ENCODE data around the gene B3GAT2.

GRCh38 chr6:70998148-70998547, 41.3 kb upstream of the B3GAT2 start:
- TF ChIP-seq, protein P1, sequence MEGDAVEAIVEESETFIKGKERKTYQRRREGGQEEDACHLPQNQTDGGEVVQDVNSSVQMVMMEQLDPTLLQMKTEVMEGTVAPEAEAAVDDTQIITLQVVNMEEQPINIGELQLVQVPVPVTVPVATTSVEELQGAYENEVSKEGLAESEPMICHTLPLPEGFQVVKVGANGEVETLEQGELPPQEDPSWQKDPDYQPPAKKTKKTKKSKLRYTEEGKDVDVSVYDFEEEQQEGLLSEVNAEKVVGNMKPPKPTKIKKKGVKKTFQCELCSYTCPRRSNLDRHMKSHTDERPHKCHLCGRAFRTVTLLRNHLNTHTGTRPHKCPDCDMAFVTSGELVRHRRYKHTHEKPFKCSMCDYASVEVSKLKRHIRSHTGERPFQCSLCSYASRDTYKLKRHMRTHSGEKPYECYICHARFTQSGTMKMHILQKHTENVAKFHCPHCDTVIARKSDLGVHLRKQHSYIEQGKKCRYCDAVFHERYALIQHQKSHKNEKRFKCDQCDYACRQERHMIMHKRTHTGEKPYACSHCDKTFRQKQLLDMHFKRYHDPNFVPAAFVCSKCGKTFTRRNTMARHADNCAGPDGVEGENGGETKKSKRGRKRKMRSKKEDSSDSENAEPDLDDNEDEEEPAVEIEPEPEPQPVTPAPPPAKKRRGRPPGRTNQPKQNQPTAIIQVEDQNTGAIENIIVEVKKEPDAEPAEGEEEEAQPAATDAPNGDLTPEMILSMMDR (IDR thresholded peaks at IDR 0.05), result no peak
- TF ChIP-seq POLR2A (IDR thresholded peaks at IDR 0.05), result no peak

Measured in adrenal gland (tissue), 5 donors.